GM10266 (cell line): ENCODE measurements around the gene TK2.

ENCODE experiments used
- DNase-seq: peaks from one replicate; pipeline ENCODE4 v3.0.0; 2012; ENCODE audit errors: extremely low spot score
- CTCF ChIP-seq: IDR thresholded peaks from 2 replicates; pipeline ENCODE4 v1.5.1; 2012; ENCODE audit warnings: mild to moderate bottlenecking, low read depth; ENCODE audit not compliant: control insufficient read depth, insufficient read depth; ENCODE audit errors: missing control alignments

The TK2 gene

GRCh38 chr16:66523861-66524354 is 26.0 kb downstream of the TK2 start:
- TF ChIP-seq CTCF, result no peak
- DNase-seq, result peak; percentile 32

- TF ChIP-seq CTCF, result no peak
- no peak for DNase-seq
Measured at GRCh38 chr16:66522816-66523590, 26.9 kb downstream of the TK2 start.

- no peak for TF ChIP-seq CTCF
Measured at GRCh38 chr16:66521951-66522771, 27.8 kb downstream of the TK2 start.

GRCh38 chr16:66521252-66521713 is 28.6 kb downstream of the TK2 start:
- no peak for DNase-seq
- no peak for TF ChIP-seq CTCF

More at GRCh38 chr16:66521951-66522771, 27.8 kb downstream of the TK2 start:
- DNase-seq, result peak; percentile 56

GRCh38 chr16:66520406-66521170 is 29.3 kb downstream of the TK2 start:
- DNase-seq, result no peak

More at GRCh38 chr16:66520406-66521170, 29.3 kb downstream of the TK2 start:
- TF ChIP-seq CTCF, result no peak
